NOMO-1 treated with DMSO at 0.1 percent for 48 hours (cell line): ENCODE results near the gene BACE2.
"Not testable (repeated sequence)": the region's sequence is repeated elsewhere in the genome, so short reads cannot be mapped to it uniquely, and the experiment has no call there.

Source experiments
- DNase-seq: peaks from one replicate; lab custom pipeline; 2025; ENCODE audit not compliant: unreplicated experiment; lab: John Stamatoyannopoulos, UW

The BACE2 gene

DNA sequence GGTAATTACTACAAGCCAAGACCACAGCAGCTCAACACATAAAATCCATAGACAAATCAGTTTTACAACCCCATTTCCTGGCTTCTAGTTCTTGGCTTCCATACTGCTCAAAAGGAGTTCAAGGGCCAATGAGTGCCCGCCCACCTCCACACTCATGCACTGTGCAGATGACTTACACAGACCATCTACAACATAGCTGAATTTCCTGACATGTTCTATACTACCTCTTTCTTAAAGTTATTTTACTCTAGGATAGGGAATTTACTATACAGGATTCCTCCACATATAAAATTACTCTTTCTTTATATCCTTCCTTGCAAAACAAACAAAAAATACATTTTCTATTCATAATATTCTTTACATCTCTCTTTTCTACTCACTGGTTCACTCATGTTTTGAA lies 14.6 kb downstream of the BACE2 start:
- no peak for DNase-seq

DNA sequence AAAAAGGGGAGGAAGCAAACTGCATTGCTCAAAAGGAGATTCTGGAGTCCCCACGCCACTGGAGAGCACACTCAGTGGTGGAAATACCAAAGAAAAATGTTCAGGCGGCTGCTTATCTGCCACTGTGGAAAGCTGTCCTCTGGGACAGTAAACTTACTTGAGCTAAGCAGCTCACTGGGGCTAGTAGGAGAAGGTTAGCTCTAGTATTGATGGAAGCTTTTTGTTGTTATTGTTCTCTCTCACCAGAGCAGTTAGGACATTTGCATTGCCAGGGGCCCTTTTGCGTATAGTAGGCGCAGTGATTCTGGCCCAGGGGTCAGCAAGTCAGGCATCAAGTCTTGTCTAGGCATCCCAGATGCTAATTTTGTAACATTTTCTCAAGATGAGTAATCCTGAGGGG lies 15.6 kb downstream of the BACE2 start:
- no peak for DNase-seq

GRCh38 chr21:41185802-41186201 lies 17.8 kb downstream of the BACE2 start:
- no peak for DNase-seq

GRCh38 chr21:41186755-41187536 lies 19.0 kb downstream of the BACE2 start:
- DNase-seq, result no peak

DNA sequence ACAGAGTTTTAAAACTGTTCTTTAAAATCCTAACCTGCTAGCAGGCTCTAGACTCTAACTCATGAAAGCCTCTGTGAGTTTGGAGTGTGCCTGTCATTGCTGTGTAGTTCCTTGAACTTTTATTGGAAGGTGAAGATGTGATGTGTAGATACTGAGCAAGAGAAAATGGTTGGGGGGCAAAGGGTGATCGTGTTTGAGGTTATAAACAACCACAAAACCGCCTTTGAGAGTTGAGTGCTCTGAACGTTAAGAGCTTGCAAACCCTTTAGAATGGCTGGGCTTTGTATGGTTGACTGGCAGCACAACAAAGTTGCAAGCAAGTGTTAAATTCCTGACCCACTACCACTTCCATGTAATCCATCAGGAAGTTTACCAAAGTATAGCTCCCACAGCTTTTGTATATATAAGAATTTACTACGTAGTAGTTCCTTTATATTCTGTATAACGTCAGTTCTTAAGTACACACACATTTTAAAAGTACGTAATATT lies 19.6 kb downstream of the BACE2 start:
- DNase-seq, result no peak

GRCh38 chr21:41188486-41189149 lies 20.7 kb downstream of the BACE2 start:
- no peak for DNase-seq

DNA sequence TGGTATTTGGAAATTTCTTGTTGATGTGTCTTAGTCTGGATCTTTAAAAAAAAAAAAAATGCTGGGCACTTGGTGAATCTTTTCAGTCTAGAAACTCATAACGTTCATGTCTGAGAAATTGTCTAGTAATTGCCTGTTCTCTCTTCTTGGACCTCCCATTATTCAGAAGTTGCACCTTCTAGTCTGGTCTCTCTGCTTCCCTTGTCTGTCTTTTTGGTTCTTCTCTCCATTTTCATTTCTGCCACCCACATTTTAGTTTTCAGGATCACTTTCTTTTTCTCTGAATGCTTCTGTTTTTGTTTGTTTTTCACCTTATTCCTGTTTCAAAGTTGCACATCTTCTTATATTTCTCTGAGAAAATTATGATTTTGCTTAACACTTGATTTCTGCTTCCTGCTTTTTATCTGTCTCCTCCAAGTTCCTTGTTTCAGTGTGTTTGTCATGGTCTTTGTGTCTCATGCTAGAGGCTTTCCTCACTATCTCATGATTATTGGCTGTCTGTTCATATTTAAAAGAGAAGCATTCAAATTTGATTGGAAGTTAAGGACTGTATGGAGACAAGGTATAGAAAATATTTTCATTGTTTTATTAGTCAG lies 21.3 kb downstream of the BACE2 start:
- DNase-seq, result no peak

DNA sequence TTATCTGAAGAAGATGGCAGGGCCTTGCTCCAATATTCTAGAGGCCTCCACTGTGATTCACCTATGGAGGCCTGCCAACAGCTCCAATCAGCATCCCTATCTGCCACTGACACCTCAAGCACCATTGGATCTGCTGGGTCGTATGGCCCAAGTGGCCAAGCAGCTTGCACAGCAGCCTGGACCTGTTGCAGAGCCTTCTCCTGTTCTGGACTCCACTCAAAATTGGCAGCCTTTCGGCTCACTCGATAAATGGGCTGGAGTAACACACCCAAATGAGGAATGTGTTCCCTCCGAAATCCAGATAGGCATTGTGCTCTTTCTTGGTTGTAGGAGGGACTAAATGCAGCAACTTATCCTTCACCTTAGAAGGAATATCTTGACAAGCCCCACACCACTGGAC lies 24.6 kb downstream of the BACE2 start:
- DNase-seq, result not testable (repeated sequence)

GRCh38 chr21:41195311-41195710 lies 27.4 kb downstream of the BACE2 start:
- DNase-seq, result no peak

DNA sequence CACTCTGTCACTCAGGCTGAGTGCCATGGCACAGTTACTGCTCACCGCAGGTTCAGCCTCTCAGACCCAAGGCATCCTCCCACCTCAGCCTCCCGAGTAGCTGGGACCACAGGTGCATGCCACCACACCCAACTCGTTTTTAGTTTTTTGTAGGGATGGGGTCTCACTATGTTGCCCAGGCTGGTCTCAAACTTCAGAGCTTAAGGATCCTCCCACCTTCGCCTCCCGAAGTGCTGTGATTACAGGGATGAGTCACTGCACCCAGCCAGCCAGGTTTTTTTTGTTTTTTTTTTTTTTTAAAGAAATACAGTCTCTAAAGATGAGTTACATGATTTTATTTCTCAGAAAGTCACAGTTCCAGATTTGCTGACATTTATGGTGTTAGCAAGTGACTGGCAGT lies 29.0 kb downstream of the BACE2 start:
- DNase-seq, result no peak

DNA sequence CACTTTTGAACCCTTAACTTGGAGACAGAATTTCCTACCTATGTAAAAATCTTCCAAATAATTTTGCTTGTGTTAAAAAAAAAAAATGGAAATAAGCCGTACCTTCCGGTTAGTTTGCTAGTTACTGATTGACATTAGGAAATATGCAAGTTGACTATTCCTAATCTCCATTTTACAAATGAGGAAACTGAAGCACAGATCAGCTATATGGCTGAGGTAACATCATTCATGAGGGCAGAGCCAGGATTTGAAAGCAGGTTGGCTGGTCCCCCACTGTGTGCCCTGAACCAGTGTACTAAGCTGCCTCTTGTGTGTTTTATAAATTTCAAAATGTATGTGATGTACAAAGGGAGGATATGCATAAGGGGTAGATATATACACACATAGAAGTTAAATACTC lies 29.6 kb downstream of the BACE2 start:
- DNase-seq, result no peak

- not testable (repeated sequence) for DNase-seq
These were observed 30.7 kb downstream of the BACE2 start for GRCh38 chr21:41198647-41199046.

DNA sequence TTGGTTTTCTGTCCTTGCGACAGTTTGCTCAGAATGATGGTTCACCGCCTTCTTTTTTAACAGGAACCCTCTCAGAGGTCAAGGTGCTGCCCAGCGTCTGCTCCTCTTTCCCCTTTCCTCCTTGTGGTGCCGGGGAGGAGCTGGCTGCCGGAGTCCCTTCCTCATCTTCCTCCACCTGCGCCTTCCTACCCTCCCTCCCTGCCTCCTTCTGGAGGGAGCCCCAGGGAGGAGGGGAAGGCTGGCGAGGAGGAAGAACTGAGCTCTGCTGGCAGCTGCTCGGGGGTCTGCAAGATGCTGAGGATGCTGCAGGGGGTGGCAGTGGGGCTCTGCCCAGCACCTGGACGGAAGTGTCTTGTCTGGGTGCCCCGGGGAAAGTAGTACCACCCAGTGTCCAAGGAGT lies 31.2 kb downstream of the BACE2 start:
- DNase-seq, result no peak

GRCh38 chr21:41199588-41199987 lies 31.6 kb downstream of the BACE2 start:
- no peak for DNase-seq

DNA sequence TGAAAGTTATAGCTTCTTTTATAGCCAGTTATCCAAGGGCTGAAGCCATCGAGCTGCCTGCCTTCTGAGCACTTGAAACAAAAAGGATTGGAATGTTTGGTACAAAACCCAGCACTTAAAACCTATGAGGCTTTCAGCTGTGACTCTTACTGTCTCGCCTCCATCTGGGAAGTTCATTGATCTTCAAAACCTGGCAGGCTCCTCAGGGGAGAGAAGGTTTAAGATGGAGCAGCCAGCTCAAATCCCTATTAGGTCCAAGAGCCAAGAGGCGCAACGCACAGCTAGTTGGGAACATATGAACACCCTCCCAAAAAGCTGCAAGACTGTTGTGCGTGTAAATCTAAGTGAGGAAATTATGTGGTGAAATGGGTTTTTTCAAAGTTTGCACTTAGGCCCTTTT lies 33.4 kb downstream of the BACE2 start:
- no peak for DNase-seq

DNA sequence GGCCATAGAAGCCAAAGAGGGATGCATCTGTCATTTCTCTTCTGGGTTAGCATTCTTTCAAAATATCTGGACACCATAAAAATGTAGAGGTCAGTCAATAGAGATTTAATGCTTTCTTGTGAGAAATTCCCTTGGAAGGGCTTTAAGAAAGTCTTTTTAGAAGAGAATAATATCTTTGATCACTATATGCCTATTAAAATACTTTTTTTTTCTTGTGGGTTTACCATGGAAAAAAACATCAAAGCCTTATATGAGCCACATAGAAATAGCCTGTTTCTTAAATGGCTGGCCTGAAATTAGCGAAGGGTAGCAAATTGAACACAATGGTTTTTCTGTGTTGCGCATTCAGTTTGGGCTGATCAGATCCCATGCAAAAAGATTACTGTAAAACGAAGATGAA lies 36.8 kb downstream of the BACE2 start:
- no peak for DNase-seq

- DNase-seq, result no peak
These were observed 39.7 kb downstream of the BACE2 start for GRCh38 chr21:41207401-41208375.

GRCh38 chr21:41208376-41208763 lies 40.4 kb downstream of the BACE2 start:
- no peak for DNase-seq

DNA sequence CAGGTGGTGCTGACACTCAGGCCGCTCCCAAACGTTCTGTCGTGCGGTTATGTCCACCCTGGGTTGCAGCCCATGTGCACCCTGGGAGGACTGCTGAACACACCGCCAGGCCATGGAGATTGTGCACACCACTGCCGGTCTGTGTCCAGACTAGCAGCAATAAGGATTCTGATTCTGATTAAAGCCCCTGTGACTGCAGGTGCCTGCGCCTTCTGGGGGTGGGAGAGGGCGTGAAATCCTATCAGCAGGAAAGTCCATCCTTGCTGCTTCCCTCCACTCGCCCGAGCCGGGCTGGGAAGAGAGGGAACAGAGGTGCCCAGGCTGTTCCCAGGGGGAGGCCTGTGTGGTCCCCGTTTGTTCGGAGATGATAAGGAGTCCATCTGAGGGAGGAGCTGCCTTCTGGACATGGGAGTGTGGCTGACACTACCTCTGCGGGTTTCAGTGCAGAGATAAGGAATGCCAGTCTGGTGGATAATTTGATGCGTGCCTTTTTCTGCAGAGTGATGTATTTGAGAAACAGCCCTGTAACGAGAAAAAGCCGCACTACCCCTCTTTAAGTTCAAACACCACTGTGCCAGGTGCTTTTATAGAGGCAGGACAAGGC lies 41.2 kb downstream of the BACE2 start:
- no peak for DNase-seq

DNA sequence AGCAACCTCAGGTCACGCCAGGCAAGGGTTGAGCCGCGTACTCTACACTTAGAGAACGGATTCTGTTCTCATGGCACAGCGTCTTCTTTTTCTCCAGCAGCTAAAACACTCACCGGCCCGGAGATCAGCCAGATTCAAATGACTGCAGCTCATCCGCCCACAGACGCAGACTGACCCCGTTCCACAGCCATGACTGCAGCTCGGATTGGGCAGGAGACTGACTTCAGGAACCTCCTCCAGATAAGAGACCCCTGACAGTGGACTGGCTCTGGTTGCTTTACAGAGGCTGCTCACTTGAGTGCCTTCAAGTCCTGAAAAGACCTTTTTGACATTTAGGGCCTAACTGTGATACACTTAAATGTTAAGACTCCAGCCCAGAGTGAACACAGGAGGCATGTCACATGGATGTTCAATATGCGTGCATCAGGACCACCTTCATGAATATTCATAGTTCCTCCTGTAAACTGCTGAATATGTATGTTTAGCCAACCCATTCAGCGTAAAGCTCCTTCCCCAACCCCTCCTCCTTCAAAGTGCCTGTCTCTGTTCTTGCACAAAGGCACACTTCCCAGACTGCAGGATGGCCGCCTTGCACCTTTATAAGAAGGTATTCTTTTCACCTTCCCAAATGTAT lies 42.6 kb downstream of the BACE2 start:
- no peak for DNase-seq
